COR-L47 (cell line): ENCODE results near the gene NUP210L.

Source experiments
- DNase-seq: peaks from one replicate; lab custom pipeline; 2025; lab: John Stamatoyannopoulos, UW

NUP210L gene

GRCh38 chr1:153963850-153964331, 191.0 kb downstream of the NUP210L start:
- peak; percentile 26 for DNase-seq

- peak; percentile 97 for DNase-seq
Observed at GRCh38 chr1:153963030-153963849, 191.6 kb downstream of the NUP210L start, which contains the start of gene SLC39A1. Gene SLC39A1, minus strand, starts transcription at chr1:153963537. Its CDS starts 822 bp downstream, at chr1:153962715.

GRCh38 chr1:153962088-153963029, 192.5 kb downstream of the NUP210L start:
- DNase-seq, result no peak

GRCh38 chr1:153961421-153961820, 193.5 kb downstream of the NUP210L start:
- DNase-seq, result no peak

- DNase-seq, result no peak
Observed at GRCh38 chr1:153960206-153960605, 194.7 kb downstream of the NUP210L start.

GRCh38 chr1:153959454-153959853, 195.4 kb downstream of the NUP210L start:
- DNase-seq, result no peak

- no peak for DNase-seq
Observed at GRCh38 chr1:153958961-153959260, 196.0 kb downstream of the NUP210L start.

- DNase-seq, result peak; percentile 96
Observed at GRCh38 chr1:153958111-153958960, 196.5 kb downstream of the NUP210L start, which contains the start of gene CRTC2. Gene CRTC2, minus strand, starts transcription at chr1:153958612. Its CDS starts 115 bp downstream, at chr1:153958497.

GRCh38 chr1:153957744-153958110, 197.1 kb downstream of the NUP210L start:
- no peak for DNase-seq

- no peak for DNase-seq
Observed at GRCh38 chr1:153956997-153957715, 197.7 kb downstream of the NUP210L start.

- DNase-seq, result no peak
Observed at GRCh38 chr1:153954826-153955225, 200.0 kb downstream of the NUP210L start.

- no peak for DNase-seq
Observed at GRCh38 chr1:153953859-153954365, 201.0 kb downstream of the NUP210L start.

GRCh38 chr1:153951801-153952200, 203.1 kb downstream of the NUP210L start:
- no peak for DNase-seq

- DNase-seq, result no peak
Observed at GRCh38 chr1:153951183-153951582, 203.7 kb downstream of the NUP210L start.

GRCh38 chr1:153946622-153947241, 208.1 kb downstream of the NUP210L start, which contains the start of gene DENND4B:
Gene DENND4B, minus strand, starts transcription at chr1:153946718. Its CDS starts 2,344 bp downstream, at chr1:153944374.
- peak; percentile 60 for DNase-seq

GRCh38 chr1:153945795-153946621, 208.9 kb downstream of the NUP210L start:
- peak; percentile 57 for DNase-seq

- no peak for DNase-seq
Observed at GRCh38 chr1:153945131-153945794, 209.6 kb downstream of the NUP210L start.

GRCh38 chr1:153944827-153945117, 210.1 kb downstream of the NUP210L start:
- no peak for DNase-seq
